ENCODE results near the gene WDFY2. TPM values are rescaled to one million over a fixed set of nuclear protein-coding genes. Genes with fewer than 3 reads are reported as not detected.

WDFY2 gene
- total and polyA plus RNA-seq, 2 of the 8 experiments (the other 6 are each of a cell fraction or from before 2014, with no cell fraction given): 13.9 to 29.0 TPM

GRCh38 chr13:51612867-51613266 is 28.6 kb downstream of the WDFY2 start:
- no peak overlapping the region for H2BK15ac ChIP-seq (ENCODE audit: low read length)
- peaks cover under 1% of the 10 kb centered on the region in 2 experiments; a peak in 2 of 4 replicates for H3K9me3 ChIP-seq (ENCODE audit: insufficient read depth in 2 of 2, low read depth in 1 of 2, low read length in 1 of 2)
- POLR2A ChIA-PET (ENCODE audit: partially characterized antibody): interaction anchor here (1.4 kb wide), 1 partner anchor 51 kb away, joined by 4 read pairs; no protein-coding TSS in a partner anchor
- no peak overlapping the region for H3K18ac ChIP-seq (ENCODE audit: extremely low read depth, low read length)
- no peak overlapping the region for H2BK120ac ChIP-seq (replicated peaks; ENCODE audit: low read depth, low read length)
- H3K23ac ChIP-seq (ENCODE audit: insufficient read length): no peak overlapping the region
- H3K14ac ChIP-seq (ENCODE audit: insufficient read length): no peak overlapping the region
- H2BK5ac ChIP-seq (ENCODE audit: low read depth, low read length): no peak overlapping the region
- FAIRE-seq (no peak), DNase-seq (ENCODE audit: low read depth in 1 of 2, low spot score in 2 of 2) (no peak)
- H3K27me3 ChIP-seq (replicated peaks in 1 of 4; ENCODE audit: control insufficient read depth in 3 of 4, extremely low read depth in 1 of 4, insufficient read depth in 3 of 4, low read length in 3 of 4): no peaks in the 10 kb centered on the region
- no peak overlapping the region for H2BK20ac ChIP-seq (ENCODE audit: low read length)
- TF ChIP-seq SRF (IDR thresholded peaks at IDR 0.05; ENCODE audit: low read depth, low read length) (no peak), SIRT6 (IDR thresholded peaks at IDR 0.05; ENCODE audit: low read length) (no peak), SIX5 (IDR thresholded peaks at IDR 0.05; ENCODE audit: low read depth, low read length) (no peak), CEBPB (IDR thresholded peaks at IDR 0.05; ENCODE audit: low read depth, low read length) (no peak), SAP30 (IDR thresholded peaks at IDR 0.05; ENCODE audit: insufficient read depth, insufficient replicate concordance, low read length) (no peak), EZH2 (IDR thresholded peaks at IDR 0.05; ENCODE audit: low read depth, low read length, severe bottlenecking) (no peak)
- H3K4ac ChIP-seq (replicated peaks; ENCODE audit: insufficient read length, low read depth, low read length): no peak overlapping the region
- WGBS, 2 experiments (ENCODE audit: extremely low coverage in 1 of 2, insufficient coverage in 1 of 2, insufficient read length in 1 of 2, insufficient replicate concordance in 2 of 2, low coverage in 1 of 2, low lambda C conversion rate in 2 of 2, missing lambda C conversion rate in 1 of 2): 91% methylated on average over 3 of the region's 3 CpGs; no CpG with 5 or more reads in 1 of the 2 experiments
- H3K9ac ChIP-seq (replicated peaks in 1 of 4; ENCODE audit: extremely low read depth in 1 of 4, low read depth in 3 of 4, low read length in 3 of 4): no peak overlapping the region
- H3K27ac ChIP-seq (ENCODE audit: low read depth, low read length): no peak overlapping the region
- peaks cover 3% of the 10 kb centered on the region; the same call in 1 of the 2 replicates for H3K79me1 ChIP-seq (ENCODE audit: low read depth, low read length)
- H4K5ac ChIP-seq (ENCODE audit: insufficient read length, low read depth, low read length): no peak overlapping the region
- no peak overlapping the region for H4K8ac ChIP-seq (ENCODE audit: extremely low read depth, insufficient read depth, low read length)
- H2AK5ac ChIP-seq (ENCODE audit: low read depth, low read length): no peak overlapping the region
- peaks cover 3 to 8% of the 10 kb centered on the region in 2 experiments for H4K20me1 ChIP-seq (replicated peaks in 1 of 2; ENCODE audit: control insufficient read depth in 1 of 2, insufficient read depth in 2 of 2, low read length in 2 of 2)
- peaks cover 0 to 96% of the 10 kb centered on the region in 2 experiments; a peak in 3 of 4 replicates for H3K79me2 ChIP-seq (ENCODE audit: control insufficient read depth in 1 of 2, insufficient read depth in 2 of 2, low read length in 2 of 2)
- no peak overlapping the region for H4K91ac ChIP-seq (replicated peaks; ENCODE audit: insufficient read length, low read length)
- H3K4me3 ChIP-seq (ENCODE audit: extremely low read depth in 1 of 4, insufficient read depth in 2 of 4, low read depth in 3 of 4, low read length in 4 of 4): no peak overlapping the region
- H3K36me3 ChIP-seq (ENCODE audit: control insufficient read depth in 2 of 4, insufficient read depth in 4 of 4, low read length in 3 of 4): peaks cover 0 to 3% (median under 1%) of the 10 kb centered on the region in 4 experiments; a peak in 2 of 8 replicates
- no peak overlapping the region for H3K4me2 ChIP-seq (ENCODE audit: insufficient read depth in 1 of 2, low read depth in 2 of 2, low read length in 2 of 2)
- no peaks in the 10 kb centered on the region for H3K23me2 ChIP-seq (ENCODE audit: low read depth, low read length)
- H2AFZ ChIP-seq (ENCODE audit: low read length): no peak overlapping the region
- CTCF ChIA-PET (ENCODE audit: partially characterized antibody): interaction anchor here (1.0 kb wide), 1 partner anchor 27 kb away, joined by 3 read pairs; no protein-coding TSS in a partner anchor
- peaks cover 1 to 5% (median 3%) of the 10 kb centered on the region in 4 experiments; a peak in 4 of 7 replicates for H3K4me1 ChIP-seq (replicated peaks in 1 of 4; ENCODE audit: control insufficient read depth in 3 of 4, insufficient read depth in 4 of 4, low read length in 3 of 4)
- no peak overlapping the region for H2BK12ac ChIP-seq (ENCODE audit: low read depth, low read length)
- no peak overlapping the region for H3K56ac ChIP-seq (replicated peaks; ENCODE audit: insufficient read length, low read depth, low read length)

All from H1 (cell line).